Activated CD4-positive, alpha-beta T cell treated with anti-CD3 and anti-CD28 coated beads, Interleukin-2, amount 10 ng/mL, durations not matched to agents 7 days and 5 days (primary cell): ENCODE results near the gene REM1. TPM values are rescaled to one million over a fixed set of nuclear protein-coding genes. Genes with fewer than 3 reads are reported as not detected.

Experiments used
- CTCF ChIA-PET: fragments of 350-600 bp; sonication (Branson Sonifier 250); formaldehyde crosslinking; loops from one replicate; lab custom pipeline; 2021; ENCODE audit warnings: antibody characterized with exemption; lab: Charles Lee
- POLR2A ChIA-PET: fragments of 350-600 bp; sonication (Branson Sonifier 250); formaldehyde crosslinking; loops from one replicate; lab custom pipeline; 2021; ENCODE audit warnings: antibody characterized with exemption; lab: Charles Lee
- DNase-seq: peaks from one replicate; pipeline ENCODE4 v3.0.0-alpha.2; 2020
- H3K27ac Mint-ChIP-seq: one replicate; pipeline ENCODE4 v1.8.0; 2021; ENCODE audit warnings: mild to moderate bottlenecking, moderate library complexity, mixed read lengths
- H3K27me3 Mint-ChIP-seq: one replicate; pipeline ENCODE4 v1.8.0; 2021; ENCODE audit warnings: mixed read lengths
- H3K36me3 Mint-ChIP-seq: one replicate; pipeline ENCODE4 v1.8.0; 2021; ENCODE audit warnings: low read depth, mixed read lengths
- H3K4me1 Mint-ChIP-seq: one replicate; pipeline ENCODE4 v1.8.0; 2021; ENCODE audit warnings: mixed read lengths
- H3K4me3 Mint-ChIP-seq: one replicate; pipeline ENCODE4 v1.8.0; 2021; ENCODE audit warnings: mild to moderate bottlenecking, moderate library complexity, mixed read lengths
- H3K9me3 Mint-ChIP-seq: one replicate; pipeline ENCODE4 v1.8.0; 2021; ENCODE audit warnings: mixed read lengths
- total RNA-seq, 2 experiments: library from RNA; stranded (reverse); gene quantifications; one replicate each; pipeline ENCODE4 v1.2.3, GENCODE V29; 2021

Gene REM1
- total RNA-seq, 2 experiments from 2014 or later, result not detected

- ChIA-PET POLR2A (no interaction called here), CTCF (interaction anchor here (1.2 to 1.5 kb wide), 2 partner anchors 28 to 97 kb away, joined by 3 to 4 read pairs; no protein-coding TSS in a partner anchor)
- Mint-ChIP-seq H3K9me3 (peaks cover 4% of the 10 kb centered on the region), H3K27ac (peak overlapping the region; percentile 19), H3K27me3 (peaks cover 35% of the 10 kb centered on the region), H3K36me3 (peaks cover 2% of the 10 kb centered on the region), H3K4me3 (no peak overlapping the region), H3K4me1 (peaks cover 2% of the 10 kb centered on the region)
- DNase-seq, result no peak
These were observed 2.4 kb upstream of the REM1 start for GRCh38 chr20:31472395-31473330.

GRCh38 chr20:31473331-31474096, 1.6 kb upstream of the REM1 start:
- no peak overlapping the region for H3K27ac Mint-ChIP-seq
- POLR2A ChIA-PET, result no interaction called here
- peaks cover 2% of the 10 kb centered on the region for H3K4me1 Mint-ChIP-seq
- peaks cover 2% of the 10 kb centered on the region for H3K36me3 Mint-ChIP-seq
- no peak for DNase-seq
- peaks cover 4% of the 10 kb centered on the region for H3K9me3 Mint-ChIP-seq
- H3K4me3 Mint-ChIP-seq, result no peak overlapping the region
- H3K27me3 Mint-ChIP-seq, result peaks cover 36% of the 10 kb centered on the region
- CTCF ChIA-PET, result interaction anchor here (1.0 to 1.5 kb wide), 3 partner anchors 10 to 98 kb away, joined by 3 to 4 read pairs (median 4); no protein-coding TSS in a partner anchor

- CTCF ChIA-PET, result interaction anchor here (0.9 to 1.5 kb wide), 3 partner anchors 9 to 29 kb away, joined by 3 to 4 read pairs (median 3); no protein-coding TSS in a partner anchor
- peaks cover 2% of the 10 kb centered on the region for H3K4me1 Mint-ChIP-seq
- peaks cover 36% of the 10 kb centered on the region for H3K27me3 Mint-ChIP-seq
- H3K9me3 Mint-ChIP-seq, result peaks cover 4% of the 10 kb centered on the region
- POLR2A ChIA-PET, result no interaction called here
- peaks cover 2% of the 10 kb centered on the region for H3K36me3 Mint-ChIP-seq
- DNase-seq, result no peak
- H3K27ac Mint-ChIP-seq, result no peak overlapping the region
- no peak overlapping the region for H3K4me3 Mint-ChIP-seq
These were observed 1.0 kb upstream of the REM1 start for GRCh38 chr20:31474097-31474436.

- CTCF ChIA-PET, result interaction anchor here (1.1 kb wide), 1 partner anchor 17 kb away, joined by 3 read pairs; no protein-coding TSS in a partner anchor
- POLR2A ChIA-PET, result no interaction called here
- H3K36me3 Mint-ChIP-seq, result peaks cover 2% of the 10 kb centered on the region
These were observed 595 bp downstream of the REM1 start for GRCh38 chr20:31475472-31476293.

GRCh38 chr20:31476294-31476585, 1.2 kb downstream of the REM1 start:
- POLR2A ChIA-PET, result no interaction called here
- DNase-seq, result no peak
- peaks cover 4% of the 10 kb centered on the region for H3K9me3 Mint-ChIP-seq
- no peak overlapping the region for H3K4me3 Mint-ChIP-seq
- H3K36me3 Mint-ChIP-seq, result peaks cover 2% of the 10 kb centered on the region
- H3K27me3 Mint-ChIP-seq, result peaks cover 39% of the 10 kb centered on the region
- H3K4me1 Mint-ChIP-seq, result peaks cover 2% of the 10 kb centered on the region
- CTCF ChIA-PET, result no interaction called here
- no peak overlapping the region for H3K27ac Mint-ChIP-seq

More at GRCh38 chr20:31475472-31476293, 595 bp downstream of the REM1 start:
- H3K9me3 Mint-ChIP-seq, result peaks cover 4% of the 10 kb centered on the region
- peaks cover 38% of the 10 kb centered on the region for H3K27me3 Mint-ChIP-seq
- no peak overlapping the region for H3K27ac Mint-ChIP-seq
- no peak overlapping the region for H3K4me3 Mint-ChIP-seq
- peaks cover 2% of the 10 kb centered on the region for H3K4me1 Mint-ChIP-seq
- no peak for DNase-seq

- Mint-ChIP-seq H3K4me3 (no peak overlapping the region), H3K4me1 (peaks cover 2% of the 10 kb centered on the region), H3K27ac (no peak overlapping the region), H3K36me3 (peaks cover 2% of the 10 kb centered on the region), H3K27me3 (peaks cover 41% of the 10 kb centered on the region), H3K9me3 (peaks cover 4% of the 10 kb centered on the region)
- ChIA-PET CTCF (no interaction called here), POLR2A (no interaction called here)
- no peak for DNase-seq
These were observed 1.6 kb downstream of the REM1 start for GRCh38 chr20:31476643-31477215.

- H3K27me3 Mint-ChIP-seq, result peaks cover 34% of the 10 kb centered on the region
- no peak for DNase-seq
- H3K9me3 Mint-ChIP-seq, result no peaks in the 10 kb centered on the region
- no peaks in the 10 kb centered on the region for H3K36me3 Mint-ChIP-seq
- no peak overlapping the region for H3K4me3 Mint-ChIP-seq
- H3K4me1 Mint-ChIP-seq, result no peaks in the 10 kb centered on the region
- ChIA-PET POLR2A (no interaction called here), CTCF (interaction anchor here (0.7 kb wide), 1 partner anchor 234 kb away, joined by 4 read pairs; no protein-coding TSS in a partner anchor)
- H3K27ac Mint-ChIP-seq, result no peak overlapping the region
These were observed 8.9 kb downstream of the REM1 start for GRCh38 chr20:31484001-31484400.

GRCh38 chr20:31485450-31486339, 10.6 kb downstream of the REM1 start:
- CTCF ChIA-PET, result interaction anchor here (1.5 kb wide), 1 partner anchor 18 kb away, joined by 4 read pairs; no protein-coding TSS in a partner anchor
- POLR2A ChIA-PET, result no interaction called here
- no peak for DNase-seq
- no peaks in the 10 kb centered on the region for H3K4me1 Mint-ChIP-seq
- no peak overlapping the region for H3K27ac Mint-ChIP-seq
- H3K36me3 Mint-ChIP-seq, result no peaks in the 10 kb centered on the region
- no peaks in the 10 kb centered on the region for H3K9me3 Mint-ChIP-seq
- H3K4me3 Mint-ChIP-seq, result no peak overlapping the region
- peaks cover 32% of the 10 kb centered on the region for H3K27me3 Mint-ChIP-seq

GRCh38 chr20:31488115-31488514, 13.0 kb downstream of the REM1 start:
- Mint-ChIP-seq H3K9me3 (no peaks in the 10 kb centered on the region), H3K4me1 (no peaks in the 10 kb centered on the region), H3K27me3 (peaks cover 26% of the 10 kb centered on the region), H3K36me3 (no peaks in the 10 kb centered on the region), H3K4me3 (no peak overlapping the region), H3K27ac (no peak overlapping the region)
- POLR2A ChIA-PET, result no interaction called here
- no peak for DNase-seq
- CTCF ChIA-PET, result interaction anchor here (1.0 kb wide), 1 partner anchor 27 kb away, joined by 3 read pairs; no protein-coding TSS in a partner anchor

- POLR2A ChIA-PET, result no interaction called here
- H3K4me3 Mint-ChIP-seq, result no peak overlapping the region
- H3K36me3 Mint-ChIP-seq, result no peaks in the 10 kb centered on the region
- CTCF ChIA-PET, result interaction anchor here (2.9 kb wide), 1 partner anchor 13 kb away, joined by 10 read pairs; no protein-coding TSS in a partner anchor
- peaks cover 23% of the 10 kb centered on the region for H3K27me3 Mint-ChIP-seq
- no peaks in the 10 kb centered on the region for H3K9me3 Mint-ChIP-seq
- no peak for DNase-seq
- no peaks in the 10 kb centered on the region for H3K4me1 Mint-ChIP-seq
- no peak overlapping the region for H3K27ac Mint-ChIP-seq
These were observed 14.1 kb downstream of the REM1 start for GRCh38 chr20:31489152-31489551.

GRCh38 chr20:31490752-31491151, 15.7 kb downstream of the REM1 start:
- Mint-ChIP-seq H3K9me3 (no peaks in the 10 kb centered on the region), H3K36me3 (no peaks in the 10 kb centered on the region), H3K4me1 (no peaks in the 10 kb centered on the region), H3K4me3 (no peak overlapping the region), H3K27ac (no peak overlapping the region), H3K27me3 (peaks cover 16% of the 10 kb centered on the region)
- POLR2A ChIA-PET, result no interaction called here
- CTCF ChIA-PET, result interaction anchor here (0.7 to 2.9 kb wide), 2 partner anchors 12 to 17 kb away, joined by 4 to 10 read pairs; no protein-coding TSS in a partner anchor
- no peak for DNase-seq
